HepG2 (cell line): ENCODE measurements around the gene SPATA32. TPM values are rescaled to one million over a fixed set of nuclear protein-coding genes. Genes with fewer than 3 reads are reported as not detected.
A peak's percentile ranks its signal among the peaks of the same experiment; 100 is the strongest.

Source experiments
- ARID5B ChIP-seq: IDR thresholded peaks from 2 replicates; pipeline ENCODE4 v1.4.0; 2020; ENCODE audit warnings: mild to moderate bottlenecking, missing genetic modification reagents
- CAMTA2 ChIP-seq: sonication (generic); formaldehyde crosslinking; IDR thresholded peaks from 2 replicates; pipeline ENCODE4 v1.4.0; 2020; ENCODE audit warnings: mild to moderate bottlenecking, missing genetic modification reagents, borderline replicate concordance
- DNMT3B ChIP-seq: conservative IDR thresholded peaks from 2 replicates; pipeline ENCODE4 v1.6.1; 2016; ENCODE audit warnings: missing biosample characterization, control low read depth
- FOXM1 ChIP-seq: sonication (generic); formaldehyde crosslinking; IDR thresholded peaks from 2 replicates; pipeline ENCODE4 v1.5.0; 2020; ENCODE audit warnings: missing genetic modification reagents
- FOXO1 ChIP-seq: sonication (generic); formaldehyde crosslinking; IDR thresholded peaks from 2 replicates; pipeline ENCODE4 v1.4.0; 2020; ENCODE audit warnings: missing genetic modification reagents
- HCFC1 ChIP-seq: fragments of 150-350 bp; IDR thresholded peaks from 2 replicates; pipeline ENCODE4 v1.6.1; 2014; ENCODE audit warnings: low read depth, low read length
- HDAC1 ChIP-seq: sonication (generic); formaldehyde crosslinking; IDR thresholded peaks from 2 replicates; pipeline ENCODE4 v1.5.1; 2020; ENCODE audit warnings: mild to moderate bottlenecking, missing genetic modification reagents
- IKZF4 ChIP-seq: sonication (generic); formaldehyde crosslinking; IDR thresholded peaks from 2 replicates; pipeline ENCODE4 v1.5.1; 2020; ENCODE audit warnings: borderline replicate concordance, mild to moderate bottlenecking, low read depth, missing genetic modification reagents; ENCODE audit errors: not compliant biosample characterization
- ISL2 ChIP-seq: sonication (generic); formaldehyde crosslinking; IDR thresholded peaks from 2 replicates; pipeline ENCODE4 v1.5.0; 2020; ENCODE audit warnings: missing genetic modification reagents
- KLF12 ChIP-seq: sonication (generic); formaldehyde crosslinking; IDR thresholded peaks from 2 replicates; pipeline ENCODE4 v1.4.0; 2020; ENCODE audit warnings: missing genetic modification reagents, borderline replicate concordance
- KLF16 ChIP-seq, 2 experiments: sonication (generic) in 1 of 2; formaldehyde crosslinking in 1 of 2; IDR thresholded peaks; 2 replicates each; pipeline versions ENCODE4 v1.6.1 to v1.8.0; 2016 to 2023; ENCODE audit warnings: missing genetic modification reagents in 2 of 2, missing compliant biosample characterization in 1 of 2
- NFKBIZ ChIP-seq: IDR thresholded peaks from 2 replicates; pipeline ENCODE4 v1.6.1; 2018; ENCODE audit warnings: missing genetic modification reagents, missing compliant biosample characterization
- NR2F6 ChIP-seq, 2 experiments: IDR thresholded peaks; 2 replicates each; pipeline ENCODE4 v1.6.1; 2016; ENCODE audit warnings: antibody characterized with exemption in 1 of 2, mild to moderate bottlenecking in 1 of 2
- RORA ChIP-seq: sonication (generic); formaldehyde crosslinking; IDR thresholded peaks from 2 replicates; pipeline ENCODE4 v1.5.0; 2020; ENCODE audit warnings: mild to moderate bottlenecking, missing genetic modification reagents, moderate library complexity
- SCMH1 ChIP-seq: sonication (generic); formaldehyde crosslinking; IDR thresholded peaks from 2 replicates; pipeline ENCODE4 v1.9.0; 2021; ENCODE audit warnings: missing genetic modification reagents, mild to moderate bottlenecking, borderline replicate concordance
- ZBTB39 ChIP-seq: sonication (generic); formaldehyde crosslinking; IDR thresholded peaks from 2 replicates; pipeline ENCODE4 v1.5.0; 2020; ENCODE audit warnings: missing genetic modification reagents
- ZFP1 ChIP-seq: IDR thresholded peaks from 2 replicates; pipeline ENCODE4 v1.6.1; 2016
- ZNF605 ChIP-seq: sonication (generic); formaldehyde crosslinking; IDR thresholded peaks from 2 replicates; pipeline ENCODE4 v1.8.0; 2022; ENCODE audit warnings: mild to moderate bottlenecking, missing genetic modification reagents
- ZNF766 ChIP-seq: sonication (generic); formaldehyde crosslinking; IDR thresholded peaks from 2 replicates; pipeline ENCODE4 v1.5.0; 2020; ENCODE audit warnings: missing genetic modification reagents, borderline replicate concordance
- ZNF770 ChIP-seq: sonication (generic); formaldehyde crosslinking; IDR thresholded peaks from 2 replicates; pipeline ENCODE4 v1.5.0; 2020; ENCODE audit warnings: mild to moderate bottlenecking, missing genetic modification reagents
- ZNF784 ChIP-seq: sonication (generic); formaldehyde crosslinking; IDR thresholded peaks from 2 replicates; pipeline ENCODE4 v1.5.1; 2020; ENCODE audit warnings: missing genetic modification reagents, mild to moderate bottlenecking, borderline replicate concordance
- polyA plus RNA-seq, 8 experiments: library from polyadenylated mRNA; depleted of rRNA in 3 of 8; stranded (reverse) in 7 of 8; unstranded in 1 of 8; fragments of >200 nt; fragmentation: Illumina TruSeq in 4 of 8; extraction: Trizol in 4 of 8; gene quantifications; 2 replicates each; pipeline versions ENCODE4 v1.2.1 to v1.2.3, GENCODE V29; 2011 to 2016; ENCODE audit warnings: low read depth in 4 of 8, missing spikeins in 1 of 8, mixed read lengths in 1 of 8; ENCODE audit not compliant: insufficient read depth in 1 of 8
- total RNA-seq, 5 experiments: library from RNA; depleted of rRNA; stranded (reverse); fragments of >200 nt; fragmentation: Illumina TruSeq; extraction: Trizol; gene quantifications; 2 replicates each; pipeline ENCODE4 v1.2.3, GENCODE V29; 2016; ENCODE audit warnings: low read depth in 1 of 5

The SPATA32 gene
- total and polyA plus RNA-seq, 2 of the 13 experiments (the other 11 are each of a cell fraction or from before 2014, with no cell fraction given): not detected

GRCh38 chr17:45247429-45248131, 14.3 kb downstream of the SPATA32 start (continued):
- TF ChIP-seq ARID5B (CRISPR knock-in tag): 0 out of 2 replicates have a peak, but pooled peaks have one; percentile 42
- no peak for TF ChIP-seq FOXO1 (CRISPR knock-in tag)
- no peak for TF ChIP-seq FOXM1 (CRISPR knock-in tag)
- no peak; the same call in none of the 2 replicates for TF ChIP-seq ZNF784 (CRISPR knock-in tag)
- TF ChIP-seq ZFP1 (CRISPR knock-in tag): no peak
- TF ChIP-seq IKZF4 (CRISPR knock-in tag): peak; percentile 18
- TF ChIP-seq NFKBIZ: no peak
- TF ChIP-seq ZNF770: peak; percentile 57; the same call in 1 of the 2 replicates
- TF ChIP-seq KLF16 (CRISPR knock-in tag; IDR thresholded peaks at IDR 0.05): peak in 1 of 2 experiments; percentile 47; a peak in 1 of 4 replicates
- TF ChIP-seq RORA: no peak
- 0 out of 2 replicates have a peak, but pooled peaks have one; percentile 7 for TF ChIP-seq DNMT3B
- no peak; the same call in 1 of the 2 replicates for TF ChIP-seq ZNF766
- TF ChIP-seq SCMH1 (CRISPR knock-in tag): no peak
- TF ChIP-seq HCFC1: no peak
- 0 out of 2 replicates have a peak, but pooled peaks have one; percentile 34 for TF ChIP-seq ISL2 (CRISPR knock-in tag)
- no peak for TF ChIP-seq ZBTB39
- TF ChIP-seq NR2F6 (IDR thresholded peaks at IDR 0.05): no peak
- peak; percentile 35; the same call in 1 of the 2 replicates for TF ChIP-seq NR2F6 (CRISPR knock-in tag; IDR thresholded peaks at IDR 0.05)
- 0 out of 2 replicates have a peak, but pooled peaks have one; percentile 22 for TF ChIP-seq KLF12 (CRISPR knock-in tag)
- no peak; the same call in 1 of the 2 replicates for TF ChIP-seq ZNF605 (CRISPR knock-in tag)
- no peak for TF ChIP-seq CAMTA2 (CRISPR knock-in tag)
- peak; percentile 55; the same call in 1 of the 2 replicates for TF ChIP-seq HDAC1 (CRISPR knock-in tag)
